HEK293 (cell line): ENCODE data around the gene IL17B.

ENCODE experiments used
- CTCF ChIA-PET: fragments of 350-600 bp; formaldehyde crosslinking; extraction: SDS; loops from one replicate; lab custom pipeline; 2021; ENCODE audit warnings: antibody characterized with exemption; lab: Yijun Ruan, JAX
- POLR2A ChIA-PET: fragments of 300-600 bp; formaldehyde crosslinking; extraction: SDS; loops from one replicate; lab custom pipeline; 2020; ENCODE audit warnings: antibody characterized with exemption, inconsistent platforms; lab: Yijun Ruan, JAX
- H3K27ac ChIP-seq: fragments of 200-500 bp; sonication (Bioruptor generic); 2 replicates; pipeline ENCODE4 v1.5.1; 2014; ENCODE audit warnings: low read depth, low read length, control low read depth, inconsistent platforms; ENCODE audit errors: extremely low read depth
- H3K36me3 ChIP-seq, 2 experiments: fragments of 200-500 bp in 1 of 2; sonication (Bioruptor generic) in 1 of 2; 1 replicate in 1 of 2; 2 replicates in 1 of 2; pipeline ENCODE4 v1.5.1; 2014 to 2017; ENCODE audit warnings: inconsistent platforms in 2 of 2, low read length in 2 of 2; ENCODE audit not compliant: control insufficient read depth in 2 of 2, insufficient read depth in 1 of 2
- H3K4me1 ChIP-seq: fragments of 200-500 bp; sonication (Bioruptor generic); 2 replicates; pipeline ENCODE4 v1.5.1; 2014; ENCODE audit warnings: mild to moderate bottlenecking, low read length, inconsistent platforms; ENCODE audit not compliant: control insufficient read depth, insufficient read depth
- H3K4me3 ChIP-seq: 2 replicates; pipeline ENCODE4 v1.5.1; 2011; ENCODE audit warnings: low read depth, mild to moderate bottlenecking, control low read depth, low read length, moderate library complexity
- H3K9me3 ChIP-seq: fragments of 200-500 bp; sonication (Bioruptor generic); 2 replicates; pipeline ENCODE4 v1.5.1; 2014; ENCODE audit warnings: low read depth, low read length, inconsistent platforms; ENCODE audit not compliant: control insufficient read depth, insufficient read depth
- BCL11B ChIP-seq: fragments of 450-650 bp; formaldehyde crosslinking; IDR thresholded peaks from 2 replicates; pipeline ENCODE4 v1.5.1; 2016; ENCODE audit warnings: low read depth, missing biosample characterization, missing genetic modification characterization
- FEZF1 ChIP-seq: fragments of 450-650 bp; formaldehyde crosslinking; IDR thresholded peaks from 2 replicates; pipeline ENCODE4 v1.5.1; 2016; ENCODE audit warnings: missing biosample characterization, missing genetic modification characterization
- PBX3 ChIP-seq: sonication (generic); formaldehyde crosslinking; IDR thresholded peaks from 2 replicates; pipeline ENCODE4 v1.8.1; 2022; ENCODE audit warnings: mild to moderate bottlenecking, moderate library complexity, missing genetic modification reagents
- ZBTB1 ChIP-seq: fragments of 450-650 bp; formaldehyde crosslinking; IDR thresholded peaks from 2 replicates; pipeline ENCODE4 v1.5.1; 2016; ENCODE audit warnings: missing biosample characterization, missing genetic modification characterization
- ZFP41 ChIP-seq: fragments of 450-650 bp; formaldehyde crosslinking; IDR thresholded peaks from 2 replicates; pipeline ENCODE4 v1.5.1; 2016; ENCODE audit warnings: missing biosample characterization, missing genetic modification characterization, borderline replicate concordance
- ZNF114 ChIP-seq: fragments of 450-650 bp; formaldehyde crosslinking; IDR thresholded peaks from 2 replicates; pipeline ENCODE4 v1.5.0; 2017; ENCODE audit warnings: missing biosample characterization, missing genetic modification characterization
- ZNF16 ChIP-seq: fragments of 450-650 bp; formaldehyde crosslinking; IDR thresholded peaks from 2 replicates; pipeline ENCODE4 v1.5.1; 2016; ENCODE audit warnings: low read depth, missing biosample characterization, missing genetic modification characterization
- ZNF239 ChIP-seq: fragments of 450-650 bp; formaldehyde crosslinking; IDR thresholded peaks from 2 replicates; pipeline ENCODE4 v1.5.1; 2016; ENCODE audit warnings: missing biosample characterization, missing genetic modification characterization
- ZNF302 ChIP-seq: fragments of 450-650 bp; formaldehyde crosslinking; IDR thresholded peaks from 2 replicates; pipeline ENCODE4 v1.5.1; 2016; ENCODE audit warnings: missing biosample characterization, missing genetic modification characterization, low read depth
- ZNF37A ChIP-seq: fragments of 450-650 bp; IDR thresholded peaks from 2 replicates; pipeline ENCODE4 v1.5.1; 2018; ENCODE audit warnings: missing biosample characterization, missing genetic modification characterization
- ZNF449 ChIP-seq: fragments of 450-650 bp; formaldehyde crosslinking; IDR thresholded peaks from 2 replicates; pipeline ENCODE4 v1.5.1; 2017; ENCODE audit warnings: missing biosample characterization, mild to moderate bottlenecking, missing genetic modification characterization, moderate library complexity
- ZNF544 ChIP-seq: fragments of 450-650 bp; formaldehyde crosslinking; IDR thresholded peaks from 2 replicates; pipeline ENCODE4 v1.5.0; 2017; ENCODE audit warnings: missing biosample characterization, missing genetic modification characterization
- ZNF549 ChIP-seq: fragments of 450-650 bp; IDR thresholded peaks from 2 replicates; pipeline ENCODE4 v1.5.1; 2018; ENCODE audit warnings: missing biosample characterization, missing genetic modification characterization, mild to moderate bottlenecking, inconsistent platforms, moderate library complexity
- ZNF558 ChIP-seq: fragments of 450-650 bp; formaldehyde crosslinking; IDR thresholded peaks from 2 replicates; pipeline ENCODE4 v1.5.1; 2016; ENCODE audit warnings: missing biosample characterization, missing genetic modification characterization
- ZNF571 ChIP-seq: fragments of 450-650 bp; formaldehyde crosslinking; IDR thresholded peaks from 2 replicates; pipeline ENCODE4 v1.5.0; 2017; ENCODE audit warnings: missing biosample characterization, missing genetic modification characterization
- ZNF677 ChIP-seq: fragments of 450-650 bp; IDR thresholded peaks from 2 replicates; pipeline ENCODE4 v1.5.0; 2018; ENCODE audit warnings: missing biosample characterization, mild to moderate bottlenecking, missing genetic modification characterization, moderate library complexity
- ZNF768 ChIP-seq: fragments of 450-650 bp; formaldehyde crosslinking; IDR thresholded peaks from 2 replicates; pipeline ENCODE4 v1.5.1; 2018; ENCODE audit warnings: missing biosample characterization, mild to moderate bottlenecking, missing genetic modification characterization
- ZNF777 ChIP-seq: fragments of 450-650 bp; formaldehyde crosslinking; IDR thresholded peaks from 2 replicates; pipeline ENCODE4 v1.5.1; 2017; ENCODE audit warnings: missing biosample characterization, missing genetic modification characterization, borderline replicate concordance
- ZNF830 ChIP-seq: fragments of 450-650 bp; IDR thresholded peaks from 2 replicates; pipeline ENCODE4 v1.5.0; 2018; ENCODE audit warnings: missing biosample characterization, missing genetic modification characterization, low read depth, mild to moderate bottlenecking, moderate library complexity
- ZXDB ChIP-seq: fragments of 450-650 bp; formaldehyde crosslinking; IDR thresholded peaks from 2 replicates; pipeline ENCODE4 v1.5.1; 2016; ENCODE audit warnings: missing biosample characterization, missing genetic modification characterization

IL17B gene

GRCh38 chr5:149420545-149421371 is 41.7 kb upstream of the IL17B start (continued):
- TF ChIP-seq PBX3 = no peak
- TF ChIP-seq ZNF571 = no peak
- TF ChIP-seq ZNF239 = no peak
- TF ChIP-seq ZNF302 = no peak
- no peak for TF ChIP-seq ZNF677

- peaks cover 6% of the 10 kb centered on the region; the same call in 1 of the 2 replicates for H3K4me1 ChIP-seq
- CTCF ChIA-PET = interaction anchor here (0.8 to 2.3 kb wide), 4 partner anchors 12 to 449 kb away, joined by 3 to 10 read pairs (median 6); no protein-coding TSS in a partner anchor
Measured at GRCh38 chr5:149419859-149420544, 40.9 kb upstream of the IL17B start.

GRCh38 chr5:149419532-149419858 is 40.4 kb upstream of the IL17B start:
- H3K4me3 ChIP-seq = no peak overlapping the region
- no peak overlapping the region for H3K27ac ChIP-seq
- POLR2A ChIA-PET = no interaction called here
- TF ChIP-seq ZNF16 (tag by site-specific recombination) = no peak
- peaks cover 6% of the 10 kb centered on the region; the same call in 1 of the 2 replicates for H3K4me1 ChIP-seq
- CTCF ChIA-PET = interaction anchor here (0.6 to 2.3 kb wide), 4 partner anchors 8 to 145 kb away, joined by 3 to 10 read pairs (median 6); no protein-coding TSS in a partner anchor
- H3K36me3 ChIP-seq = no peaks in the 10 kb centered on the region
- H3K9me3 ChIP-seq = no peaks in the 10 kb centered on the region

More at GRCh38 chr5:149419859-149420544, 40.9 kb upstream of the IL17B start:
- no peak overlapping the region for H3K27ac ChIP-seq
- TF ChIP-seq ZNF768 (tag by site-specific recombination) (peak; percentile 49; the same call in 1 of the 2 replicates), BCL11B (no peak), FEZF1 (tag by site-specific recombination) (no peak), ZNF558 (tag by site-specific recombination) (no peak), ZNF549 (tag by site-specific recombination) (no peak), ZNF449 (tag by site-specific recombination) (peak; percentile 86), ZNF37A (tag by site-specific recombination) (no peak), ZBTB1 (tag by site-specific recombination) (no peak), ZNF544 (tag by site-specific recombination) (no peak), ZNF114 (tag by site-specific recombination) (no peak), ZXDB (tag by site-specific recombination) (no peak), ZFP41 (no peak), ZNF830 (tag by site-specific recombination) (no peak), ZNF777 (tag by site-specific recombination) (no peak)
- no peak overlapping the region for H3K4me3 ChIP-seq
- H3K36me3 ChIP-seq = no peaks in the 10 kb centered on the region
- no peaks in the 10 kb centered on the region for H3K9me3 ChIP-seq
- POLR2A ChIA-PET = no interaction called here
